ENCODE results near the gene TCF4.

TCF4 gene

DNA sequence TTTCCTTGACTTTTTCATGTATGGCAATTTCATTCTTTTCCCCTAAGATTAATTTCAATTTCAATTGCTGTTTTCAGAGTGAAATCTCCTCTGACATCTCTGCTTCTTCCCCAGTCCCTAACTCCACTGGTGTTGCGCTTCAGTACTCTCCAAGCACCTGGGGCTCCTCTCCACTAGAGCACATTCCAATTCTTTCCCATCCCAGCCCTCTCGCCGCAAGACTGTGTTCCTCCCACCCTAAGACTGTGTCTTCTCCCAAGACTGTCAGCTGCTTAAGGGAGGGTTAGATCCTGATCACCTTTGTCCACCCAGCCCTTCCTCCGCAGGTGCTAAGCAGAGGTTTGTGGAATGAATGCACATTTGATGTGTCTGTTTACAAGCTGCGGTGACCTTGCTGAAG, 373.0 kb downstream of the TCF4 start:
- DNase-seq, result no peak

DNA sequence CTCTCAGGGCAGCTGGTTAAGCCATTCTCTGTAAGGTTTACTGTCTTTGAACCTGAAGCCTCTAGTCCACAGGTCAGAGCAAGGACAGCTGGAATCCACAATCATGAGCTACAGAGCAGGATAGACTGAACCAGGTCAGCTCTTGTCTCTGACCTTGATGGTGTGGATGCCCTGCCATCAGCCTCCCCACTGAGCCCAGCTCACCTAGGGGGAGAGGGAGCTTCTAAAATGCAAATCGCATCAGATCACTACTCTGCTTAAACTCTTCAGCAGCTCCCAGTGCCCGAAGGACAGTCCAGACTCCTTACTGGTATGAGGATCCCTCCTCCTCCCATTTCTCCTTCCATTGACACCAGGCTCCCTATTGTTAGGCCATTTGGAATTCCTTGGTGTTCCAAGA, 373.5 kb downstream of the TCF4 start:
- no peak for DNase-seq

GRCh38 chr18:55213586-55213985, 374.4 kb downstream of the TCF4 start:
- DNase-seq, result no peak

DNA sequence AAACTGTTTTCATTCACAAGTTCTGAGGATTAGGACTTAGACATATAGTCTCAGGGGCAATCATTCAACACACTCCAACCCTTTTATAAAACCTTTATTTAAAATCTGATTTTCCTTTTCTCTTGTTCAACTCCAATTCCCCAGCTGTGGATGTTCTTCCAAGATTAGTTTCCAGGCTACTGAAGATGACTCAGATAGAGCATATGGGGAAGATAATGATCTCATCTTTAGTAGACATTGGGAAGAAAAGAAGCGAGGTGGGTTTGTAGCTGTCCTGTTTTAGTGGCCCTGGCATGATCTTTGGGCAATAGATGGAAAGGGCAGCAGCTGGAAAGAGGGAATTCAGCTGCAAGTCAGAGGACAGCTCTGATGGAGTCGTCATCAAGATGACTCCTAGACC, 381.1 kb downstream of the TCF4 start:
- DNase-seq, result no peak

DNA sequence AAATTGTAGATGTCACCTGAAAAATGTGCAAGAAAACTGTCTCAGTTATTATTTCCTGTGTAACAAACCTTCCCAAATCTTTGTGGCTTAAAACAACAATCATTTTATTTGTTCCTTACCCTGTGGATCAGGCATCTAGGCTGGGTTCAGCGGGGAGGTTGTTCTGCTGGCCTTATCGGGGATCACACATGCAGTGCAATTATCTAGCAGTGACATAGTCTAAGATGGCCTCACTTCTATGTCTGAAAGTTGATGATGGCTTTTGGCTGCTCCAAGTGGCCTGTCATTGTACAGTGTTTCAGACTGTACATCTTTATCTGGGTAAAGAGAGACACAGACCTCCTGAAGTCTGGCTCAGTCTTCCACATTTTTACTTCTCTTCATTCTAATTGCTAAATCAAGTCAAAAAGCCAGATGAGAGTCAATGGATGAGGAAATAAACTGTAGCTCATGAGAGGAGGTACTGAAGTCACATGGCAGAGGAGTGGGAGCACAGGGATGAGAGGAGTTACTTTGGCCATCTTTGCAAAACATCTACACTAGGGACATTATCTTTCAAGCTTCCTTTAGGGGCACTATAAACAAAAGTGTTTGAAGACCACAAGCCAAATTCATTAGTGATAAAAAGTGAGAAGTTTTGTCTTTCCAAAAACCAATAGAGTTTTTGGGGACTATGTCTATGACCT, 385.6 kb downstream of the TCF4 start:
- DNase-seq, result no peak

DNA sequence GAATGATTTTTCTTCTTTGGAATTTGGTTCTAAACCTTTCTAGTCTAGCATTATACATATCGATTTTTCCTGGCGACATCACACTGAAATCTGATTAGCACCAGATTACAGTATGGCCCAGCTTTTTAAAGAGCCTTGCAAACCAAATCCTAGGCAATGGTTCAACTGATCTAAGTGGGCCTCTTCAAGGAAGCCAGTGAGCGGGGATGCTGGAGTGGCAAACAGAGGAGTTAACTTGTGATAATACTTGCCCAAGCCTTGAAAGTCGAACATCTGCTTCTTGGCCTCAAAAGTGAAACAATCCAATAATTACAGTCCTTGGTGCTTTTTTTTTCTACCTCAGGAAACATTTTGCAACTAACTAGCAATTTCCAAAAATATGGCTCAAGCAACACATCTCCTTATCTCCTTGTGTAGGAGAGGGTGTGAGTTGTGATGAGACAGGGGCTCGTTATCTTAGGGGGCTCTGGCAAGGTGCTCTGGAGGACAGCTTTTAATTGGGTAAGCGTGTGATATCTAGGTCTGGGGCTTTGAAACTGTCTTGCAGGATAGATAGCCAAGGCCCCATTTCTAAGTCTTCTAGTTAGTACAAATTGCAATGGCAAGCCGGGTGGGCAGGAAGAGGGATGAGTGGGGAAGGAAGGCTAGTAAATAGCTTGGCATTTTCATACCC, 388.6 kb downstream of the TCF4 start:
- DNase-seq, result no peak

GRCh38 chr18:55195863-55196262, 392.1 kb downstream of the TCF4 start:
- DNase-seq, result no peak

DNA sequence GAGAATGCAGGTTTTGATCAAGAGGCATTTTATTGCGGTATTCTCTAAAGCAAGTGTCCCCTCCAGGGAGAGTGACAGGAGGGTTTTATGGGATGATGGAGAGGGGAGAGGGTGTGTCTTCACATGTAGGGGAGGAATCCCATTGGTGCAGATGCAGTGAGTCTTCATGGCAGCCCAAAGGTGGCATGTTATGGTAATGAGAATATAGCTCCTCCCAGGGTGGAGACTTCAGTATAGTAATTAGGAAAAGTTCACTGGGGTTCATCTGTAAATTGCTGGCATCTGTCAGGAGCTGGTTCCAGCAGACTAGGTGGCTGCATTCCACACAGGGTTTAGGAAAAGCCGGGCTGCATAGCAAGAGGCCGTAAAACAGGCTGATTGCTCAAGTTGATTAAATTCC, 398.0 kb downstream of the TCF4 start:
- DNase-seq, result no peak

- no peak for DNase-seq
Measured at GRCh38 chr18:55186588-55186987, 401.4 kb downstream of the TCF4 start.

- no peak for DNase-seq
Measured at GRCh38 chr18:55185391-55185790, 402.6 kb downstream of the TCF4 start.

- no peak for DNase-seq
Measured at GRCh38 chr18:55179835-55180234, 408.2 kb downstream of the TCF4 start.

GRCh38 chr18:55179425-55179824, 408.6 kb downstream of the TCF4 start:
- DNase-seq, result no peak

- no peak for DNase-seq
Measured at GRCh38 chr18:55173291-55173690, 414.7 kb downstream of the TCF4 start.
